LNCaP clone FGC (cell line): ENCODE measurements around the gene RPL5.

Experiments used
- DNase-seq: peaks from one replicate; pipeline ENCODE4 v3.0.0-alpha.2; 2011; ENCODE audit warnings: low read depth
- H3K4me3 ChIP-seq: 2 replicates; pipeline ENCODE4 v1.5.1; 2011; ENCODE audit warnings: mild to moderate bottlenecking, low read depth, low read length, control low read depth
- CTCF ChIP-seq: IDR thresholded peaks from 2 replicates; pipeline ENCODE4 v1.5.1; 2012; ENCODE audit warnings: mild to moderate bottlenecking; ENCODE audit not compliant: control insufficient read depth, insufficient read depth; ENCODE audit errors: extremely low read depth

The RPL5 gene

GRCh38 chr1:92843429-92844352, 11.9 kb downstream of the RPL5 start:
- no peak for TF ChIP-seq CTCF
- DNase-seq, result no peak
- H3K4me3 ChIP-seq, result no peak overlapping the region

- no peak overlapping the region for H3K4me3 ChIP-seq
- DNase-seq, result no peak
Observed at GRCh38 chr1:92844439-92844838, 12.6 kb downstream of the RPL5 start.

GRCh38 chr1:92845908-92846307, 14.1 kb downstream of the RPL5 start:
- no peak overlapping the region for H3K4me3 ChIP-seq
- DNase-seq, result no peak
- no peak for TF ChIP-seq CTCF

More at GRCh38 chr1:92844439-92844838, 12.6 kb downstream of the RPL5 start:
- no peak for TF ChIP-seq CTCF

- DNase-seq, result no peak
- TF ChIP-seq CTCF, result no peak
- no peak overlapping the region for H3K4me3 ChIP-seq
Observed at GRCh38 chr1:92848201-92848600, 16.4 kb downstream of the RPL5 start.

- no peak for TF ChIP-seq CTCF
- H3K4me3 ChIP-seq, result no peak overlapping the region
- no peak for DNase-seq
Observed at GRCh38 chr1:92850019-92850418, 18.2 kb downstream of the RPL5 start.

GRCh38 chr1:92851729-92852128, 19.9 kb downstream of the RPL5 start:
- TF ChIP-seq CTCF, result no peak
- DNase-seq, result no peak
- no peak overlapping the region for H3K4me3 ChIP-seq
